Testis (tissue), 3 donors: Measurements from ENCODE around the gene CDC42SE2. TPM values are rescaled to one million over a fixed set of nuclear protein-coding genes. Genes with fewer than 3 reads are reported as not detected.

ENCODE experiments used
- DNase-seq: peaks from one replicate; pipeline ENCODE4 v3.0.0-alpha.2; 2019
- H3K27ac ChIP-seq, 2 donors: fragments of 200-600 bp; sonication (generic); one replicate each; pipeline ENCODE4 v1.5.1; 2019
- H3K27me3 ChIP-seq: fragments of 200-600 bp; sonication (generic); one replicate; pipeline ENCODE4 v1.5.1; 2019
- H3K36me3 ChIP-seq: fragments of 200-600 bp; sonication (generic); one replicate; pipeline ENCODE4 v1.5.1; 2017; ENCODE audit warnings: low read depth; ENCODE audit errors: missing control alignments
- H3K4me1 ChIP-seq: fragments of 200-600 bp; sonication (generic); one replicate; pipeline ENCODE4 v1.5.1; 2019
- H3K4me3 ChIP-seq, 2 donors: fragments of 200-600 bp; sonication (generic); one replicate each; pipeline ENCODE4 v1.5.1; 2017 to 2019
- H3K9me3 ChIP-seq: fragments of 200-600 bp; sonication (generic); one replicate; pipeline ENCODE4 v1.5.1; 2017
- POLR2A ChIP-seq: fragments of 450-650 bp; IDR thresholded peaks from one replicate; pipeline ENCODE4 v1.6.1; 2017; ENCODE audit warnings: antibody characterized with exemption, mild to moderate bottlenecking, moderate library complexity
- WGBS, 2 donors: methylation state at CpG; one replicate each; pipeline ENCODE4 v1.1.5; 2018; 5-methylcytosine and 5-hydroxymethylcytosine counted together
- intact Hi-C: fragments of 100-400 bp; cut with DNase I; formaldehyde crosslinking; loops from one replicate; pipeline ENCODE4 v1.15.1; 2023; ENCODE audit warnings: low total_unique reads
- polyA plus RNA-seq: library from polyadenylated mRNA; stranded (reverse); fragments of 350-450 nt; fragmentation: Illumina TruSeq; extraction: RNeasy Lipid Tissue Mini Kit (QIAGEN cat#74804); gene quantifications from one replicate; pipeline ENCODE4 v1.2.3, GENCODE V29; 2014; ENCODE audit warnings: low read depth, low replicate concordance; ENCODE audit not compliant: insufficient read depth
- total RNA-seq, 2 donors: library from RNA; depleted of rRNA; stranded (reverse); fragments of >200 nt; gene quantifications; one replicate each; pipeline ENCODE4 v1.2.3, GENCODE V29; 2016
- TF ChIP-seq, protein P1 (sequence below), 3 experiments: fragments of 450-650 bp in 2 of 3; fragments of 200-600 bp in 1 of 3; sonication (generic) in 1 of 3; IDR thresholded peaks; one replicate each; pipeline ENCODE4 v1.5.1; 2016 to 2019; ENCODE audit warnings: antibody characterized with exemption in 3 of 3, mild to moderate bottlenecking in 2 of 3, moderate library complexity in 1 of 3

Gene CDC42SE2
- total and polyA plus RNA-seq, 3 donors from 2014 or later = 57.6 to 72.8 (median 67.1) TPM

GRCh38 chr5:131254741-131255140 lies 9.1 kb upstream of the CDC42SE2 start:
- Histone ChIP-seq H3K9me3 (no peaks in the 10 kb centered on the region), H3K27me3 (no peaks in the 10 kb centered on the region), H3K4me1 (no peaks in the 10 kb centered on the region), H3K36me3 (no peaks in the 10 kb centered on the region), H3K4me3 (no peak overlapping the region), H3K27ac (no peak overlapping the region)
- WGBS, 2 donors = 90 to 91% methylated on average over 2 of the region's 2 CpGs
- DNase-seq = no peak
- intact Hi-C loops = no loop called here
- TF ChIP-seq, protein P1, sequence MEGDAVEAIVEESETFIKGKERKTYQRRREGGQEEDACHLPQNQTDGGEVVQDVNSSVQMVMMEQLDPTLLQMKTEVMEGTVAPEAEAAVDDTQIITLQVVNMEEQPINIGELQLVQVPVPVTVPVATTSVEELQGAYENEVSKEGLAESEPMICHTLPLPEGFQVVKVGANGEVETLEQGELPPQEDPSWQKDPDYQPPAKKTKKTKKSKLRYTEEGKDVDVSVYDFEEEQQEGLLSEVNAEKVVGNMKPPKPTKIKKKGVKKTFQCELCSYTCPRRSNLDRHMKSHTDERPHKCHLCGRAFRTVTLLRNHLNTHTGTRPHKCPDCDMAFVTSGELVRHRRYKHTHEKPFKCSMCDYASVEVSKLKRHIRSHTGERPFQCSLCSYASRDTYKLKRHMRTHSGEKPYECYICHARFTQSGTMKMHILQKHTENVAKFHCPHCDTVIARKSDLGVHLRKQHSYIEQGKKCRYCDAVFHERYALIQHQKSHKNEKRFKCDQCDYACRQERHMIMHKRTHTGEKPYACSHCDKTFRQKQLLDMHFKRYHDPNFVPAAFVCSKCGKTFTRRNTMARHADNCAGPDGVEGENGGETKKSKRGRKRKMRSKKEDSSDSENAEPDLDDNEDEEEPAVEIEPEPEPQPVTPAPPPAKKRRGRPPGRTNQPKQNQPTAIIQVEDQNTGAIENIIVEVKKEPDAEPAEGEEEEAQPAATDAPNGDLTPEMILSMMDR (IDR thresholded peaks at IDR 0.05) = no peak
- TF ChIP-seq POLR2A = no peak

DNA sequence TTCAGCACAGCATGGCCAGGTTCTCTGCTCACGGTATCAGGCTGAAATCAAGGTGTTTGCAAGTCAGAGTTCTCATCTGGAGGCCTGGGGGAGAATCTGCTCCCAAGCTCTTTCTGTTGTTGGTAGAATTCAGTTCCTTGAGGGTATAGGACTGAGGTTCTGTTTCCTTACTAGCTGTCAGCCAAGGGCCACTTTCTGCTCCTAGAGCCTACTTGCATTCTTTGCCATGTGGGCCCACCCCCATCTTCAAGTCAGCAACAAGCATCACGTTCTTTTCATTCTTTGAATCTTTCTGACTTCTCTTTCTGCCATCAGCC lies 7.4 kb upstream of the CDC42SE2 start:
- TF ChIP-seq, protein P1 (IDR thresholded peaks at IDR 0.05) = no peak
- TF ChIP-seq POLR2A = no peak
- no peak for DNase-seq
- no peaks in the 10 kb centered on the region for H3K36me3 ChIP-seq
- 89 to 92% methylated on average over 2 of the region's 2 CpGs for WGBS, 2 donors
- intact Hi-C loops = no loop called here
- no peaks in the 10 kb centered on the region for H3K9me3 ChIP-seq
- H3K4me3 ChIP-seq = no peak overlapping the region
- H3K4me1 ChIP-seq = peaks cover 7% of the 10 kb centered on the region
- H3K27ac ChIP-seq = no peak overlapping the region
- no peaks in the 10 kb centered on the region for H3K27me3 ChIP-seq

DNA sequence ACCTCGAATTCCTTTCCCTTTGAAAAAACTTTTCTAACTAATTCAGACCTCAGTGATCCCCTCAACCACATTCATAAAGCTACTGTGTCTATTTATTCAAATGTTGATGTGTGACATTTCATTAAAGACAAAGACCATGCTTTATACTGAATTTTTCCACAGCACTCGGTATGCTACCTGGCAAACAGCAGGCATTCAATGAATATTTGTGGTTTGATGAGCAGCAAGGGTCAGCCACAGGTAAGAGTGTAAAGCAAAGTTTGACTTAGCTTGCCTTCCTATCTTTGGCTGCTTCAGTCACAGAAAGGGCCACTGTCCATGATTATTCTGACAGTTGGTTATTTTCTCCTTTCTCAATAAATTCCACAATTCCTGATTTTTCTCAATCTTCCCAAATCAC lies 5.1 kb upstream of the CDC42SE2 start:
- Histone ChIP-seq H3K4me3 (no peak overlapping the region), H3K27ac (no peak overlapping the region), H3K4me1 (peaks cover 14% of the 10 kb centered on the region), H3K36me3 (no peaks in the 10 kb centered on the region), H3K27me3 (no peaks in the 10 kb centered on the region), H3K9me3 (no peaks in the 10 kb centered on the region)
- DNase-seq = no peak
- whole genome bisulfite sequencing, 2 donors = 64 to 88% methylated on average over 2 of the region's 2 CpGs
- intact Hi-C loops = no loop called here
- no peak for TF ChIP-seq POLR2A
- TF ChIP-seq, protein P1 (IDR thresholded peaks at IDR 0.05) = no peak

GRCh38 chr5:131259326-131259725 lies 4.5 kb upstream of the CDC42SE2 start:
- intact Hi-C loops = no loop called here
- no peak for DNase-seq
- Histone ChIP-seq H3K4me3 (no peak overlapping the region), H3K9me3 (no peaks in the 10 kb centered on the region), H3K4me1 (peaks cover 14% of the 10 kb centered on the region), H3K27ac (peak overlapping the region in 1 of 2 donors; percentile 95), H3K27me3 (no peaks in the 10 kb centered on the region), H3K36me3 (no peaks in the 10 kb centered on the region)
- TF ChIP-seq, protein P1 (IDR thresholded peaks at IDR 0.05) = no peak
- no peak for TF ChIP-seq POLR2A

DNA sequence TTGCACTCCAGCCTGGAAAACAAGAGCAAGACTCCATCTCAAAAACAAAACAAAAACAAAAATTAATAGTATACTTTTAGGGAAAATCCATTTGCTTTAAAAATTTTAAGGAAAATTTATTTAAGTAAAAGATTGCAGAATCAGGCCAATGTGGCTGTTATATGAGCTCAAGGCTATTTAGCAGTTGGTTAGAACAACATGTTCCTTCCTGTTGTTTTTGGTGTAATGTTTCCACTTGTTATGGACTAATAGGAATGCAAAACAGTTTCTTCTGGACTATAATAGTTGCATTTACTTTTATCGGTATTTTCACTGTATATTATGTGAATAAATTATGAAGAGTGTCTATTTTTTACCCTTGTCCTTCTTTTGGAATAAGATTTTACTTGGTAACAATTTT lies 3.0 kb upstream of the CDC42SE2 start:
- Histone ChIP-seq H3K4me1 (peaks cover 14% of the 10 kb centered on the region), H3K27me3 (no peaks in the 10 kb centered on the region), H3K36me3 (no peaks in the 10 kb centered on the region), H3K4me3 (no peak overlapping the region), H3K9me3 (no peaks in the 10 kb centered on the region), H3K27ac (peak overlapping the region; percentile 76 to 95)
- DNase-seq = no peak
- WGBS, 2 donors = 28 to 29% methylated on average over 1 of the region's 1 CpG
- no peak for TF ChIP-seq POLR2A
- TF ChIP-seq, protein P1 (IDR thresholded peaks at IDR 0.05) = no peak
- intact Hi-C loops = loop anchor here (10.0 kb wide), 1 partner anchor 96 kb away; the partner anchor contains the start of gene HINT1
